ENCODE results near the gene ARHGAP15.
"Not testable (repeated sequence)": the region's sequence is repeated elsewhere in the genome, so short reads cannot be mapped to it uniquely, and the experiment has no call there.

ARHGAP15 gene

DNA sequence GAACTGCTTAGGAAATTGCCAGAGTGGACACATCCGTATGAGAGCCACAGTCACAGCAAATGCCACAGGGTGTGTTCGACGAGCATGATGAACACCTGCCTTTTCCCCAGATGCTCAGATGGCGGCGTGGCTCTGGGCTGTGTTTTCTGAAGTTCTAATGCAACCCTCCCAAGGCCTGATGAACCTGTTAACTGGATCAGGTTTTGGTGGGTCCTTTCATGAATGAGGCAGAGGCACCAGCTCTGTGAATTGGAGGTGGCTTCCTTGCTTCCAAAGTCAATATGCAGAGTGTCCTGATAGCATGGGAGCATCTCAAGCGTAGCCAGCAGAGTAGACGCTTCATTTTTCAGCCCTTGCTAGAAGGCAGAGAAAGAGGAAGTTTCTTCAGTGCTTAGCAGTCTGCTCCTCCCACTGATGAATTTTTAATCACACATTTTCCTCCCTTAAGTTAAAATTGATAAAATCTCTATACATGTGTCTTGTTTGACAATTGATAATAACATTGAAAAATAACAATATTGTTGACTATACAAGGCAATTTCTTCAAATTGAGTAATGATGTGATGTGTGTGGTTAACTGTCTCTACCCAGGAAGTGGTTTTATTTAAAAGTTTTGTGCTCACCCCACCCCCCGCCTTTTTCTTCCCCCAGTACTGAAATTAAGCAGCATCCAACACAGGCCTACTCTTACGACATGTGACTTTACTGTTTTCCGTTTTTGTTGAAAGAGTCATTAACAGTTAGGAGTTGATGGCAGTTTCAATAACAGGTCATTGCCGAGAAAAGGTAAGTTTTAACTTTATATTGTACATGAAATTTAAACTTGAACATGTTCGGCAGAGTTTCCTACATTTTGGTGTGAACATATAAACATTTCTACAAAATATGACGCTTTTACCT, at the start of gene ARHGAP15:
Gene ARHGAP15, plus strand, starts transcription at position 739 of the 900 bp plus-strand sequence.
- peak; percentile 45 to 53 for DNase-seq (ENCODE audit: low read depth in 1 of 2, low spot score in 1 of 2)

- DNase-seq (ENCODE audit: low read depth in 1 of 2, low spot score in 1 of 2) = no peak
These were observed 47.6 kb upstream of the ARHGAP15 start for GRCh38 chr2:143081616-143082015.

DNA sequence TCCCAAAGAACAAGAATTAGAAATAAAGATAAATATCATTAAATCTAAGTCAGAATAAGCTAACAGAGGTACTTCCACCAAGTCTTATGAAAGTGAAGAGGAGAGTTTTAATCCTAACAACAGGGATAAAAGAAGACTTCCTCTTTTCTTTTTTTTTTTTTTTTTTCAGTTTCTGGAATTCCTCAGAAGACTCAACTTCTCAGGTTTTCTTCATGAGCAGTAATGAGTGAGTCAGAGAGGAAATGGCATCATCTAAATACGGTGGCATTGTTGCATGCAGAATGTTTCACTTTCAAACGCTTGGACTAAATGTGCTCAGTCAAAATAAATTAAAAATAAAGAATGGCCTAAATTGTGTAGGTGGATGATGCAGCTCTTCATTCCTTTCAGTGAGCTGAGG, 45.6 kb upstream of the ARHGAP15 start:
- DNase-seq (ENCODE audit: low read depth in 1 of 2, low spot score in 1 of 2) = no peak

GRCh38 chr2:143084462-143084861, 44.8 kb upstream of the ARHGAP15 start:
- no peak for DNase-seq (ENCODE audit: low read depth in 1 of 2, low spot score in 1 of 2)

DNA sequence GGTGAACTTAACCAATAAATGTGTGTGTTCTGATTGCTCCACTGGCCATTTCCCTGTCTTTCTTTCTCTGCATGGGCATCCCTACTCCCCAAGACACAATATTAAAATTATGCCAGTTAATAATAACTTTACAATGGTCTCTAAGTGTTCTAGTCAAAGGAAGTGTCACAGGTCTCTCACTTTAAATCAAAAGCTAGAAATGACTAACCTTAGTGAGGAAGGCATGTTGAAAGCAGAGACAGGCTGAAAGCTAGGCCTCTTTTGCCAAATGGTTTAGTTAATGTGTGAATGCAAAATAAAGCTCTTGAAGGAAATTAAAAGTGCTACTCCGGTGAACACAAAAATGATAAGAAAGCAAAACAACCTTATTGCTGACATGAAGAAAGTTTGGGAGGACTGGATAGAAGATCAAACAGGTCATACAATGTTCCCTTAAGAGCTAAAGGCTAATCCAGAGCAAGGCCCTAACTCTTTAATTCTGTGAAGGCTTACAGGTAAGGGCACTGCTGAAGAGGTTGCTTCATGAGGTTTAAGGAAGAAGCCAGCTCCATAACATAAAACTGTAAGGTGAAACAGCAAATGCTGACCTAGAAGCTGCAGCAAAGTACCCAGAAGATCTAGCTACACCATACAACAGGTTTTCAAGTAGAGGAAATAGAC, 44.0 kb upstream of the ARHGAP15 start:
- DNase-seq (ENCODE audit: low read depth in 1 of 2, low spot score in 1 of 2) = no peak

GRCh38 chr2:143087033-143087432, 42.2 kb upstream of the ARHGAP15 start:
- no peak for DNase-seq (ENCODE audit: low read depth in 1 of 2, low spot score in 1 of 2)

GRCh38 chr2:143088388-143088787, 40.8 kb upstream of the ARHGAP15 start:
- no peak for DNase-seq (ENCODE audit: low read depth in 1 of 2, low spot score in 1 of 2)

DNA sequence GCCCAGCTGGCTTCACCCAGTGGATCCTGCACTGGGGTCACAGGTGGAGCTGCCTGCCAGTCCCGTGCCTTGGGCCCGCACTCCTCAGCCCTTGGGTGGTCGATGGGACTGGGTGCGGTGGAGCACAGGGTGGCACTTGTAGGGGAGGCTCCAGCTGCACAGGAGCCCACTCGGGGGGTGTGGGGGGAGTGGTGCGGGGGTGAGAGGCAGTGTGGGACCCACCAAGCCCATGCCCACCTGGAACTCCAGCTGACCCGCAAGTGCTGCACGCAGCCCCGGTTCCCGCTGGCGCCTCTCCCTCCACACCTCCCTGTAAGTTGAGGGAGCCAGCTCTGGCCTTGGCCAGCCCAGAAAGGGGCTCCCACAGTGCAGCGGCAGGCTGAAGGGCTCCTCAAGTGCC, 39.7 kb upstream of the ARHGAP15 start:
- DNase-seq (ENCODE audit: low read depth in 1 of 2, low spot score in 1 of 2) = not testable (repeated sequence)

DNA sequence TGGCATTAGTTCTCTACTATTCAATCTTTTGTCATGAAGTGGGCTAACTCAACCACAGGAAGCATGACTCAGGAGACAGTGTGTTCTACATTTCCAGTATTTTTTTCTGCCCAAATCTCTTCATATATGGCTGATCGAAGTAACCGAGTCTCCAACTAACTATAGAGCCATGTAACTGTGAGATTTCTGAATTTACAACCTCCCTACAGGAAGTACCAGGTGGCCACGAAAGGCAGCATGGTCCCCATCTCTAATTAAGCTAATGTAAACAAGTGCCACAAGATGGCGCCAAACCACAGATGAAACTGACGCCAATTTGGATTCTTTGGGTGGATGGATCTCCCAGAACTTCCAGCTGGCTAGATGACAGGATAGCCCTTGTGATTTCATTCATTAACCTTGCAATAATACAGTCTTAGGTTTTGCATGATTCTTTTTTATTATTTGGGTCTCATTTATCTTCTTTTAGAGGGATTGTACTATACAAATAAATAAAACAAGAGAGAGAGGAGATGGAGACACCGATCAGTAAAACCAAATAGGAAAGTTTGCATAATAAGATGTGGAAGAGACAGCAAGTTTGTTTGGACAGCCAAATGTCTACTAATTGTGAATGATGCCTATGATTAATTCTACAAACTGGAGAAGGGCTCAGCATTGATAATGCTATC, 18.3 kb upstream of the ARHGAP15 start:
- DNase-seq (ENCODE audit: low read depth in 1 of 2, low spot score in 1 of 2) = peak; percentile 28 to 37

DNA sequence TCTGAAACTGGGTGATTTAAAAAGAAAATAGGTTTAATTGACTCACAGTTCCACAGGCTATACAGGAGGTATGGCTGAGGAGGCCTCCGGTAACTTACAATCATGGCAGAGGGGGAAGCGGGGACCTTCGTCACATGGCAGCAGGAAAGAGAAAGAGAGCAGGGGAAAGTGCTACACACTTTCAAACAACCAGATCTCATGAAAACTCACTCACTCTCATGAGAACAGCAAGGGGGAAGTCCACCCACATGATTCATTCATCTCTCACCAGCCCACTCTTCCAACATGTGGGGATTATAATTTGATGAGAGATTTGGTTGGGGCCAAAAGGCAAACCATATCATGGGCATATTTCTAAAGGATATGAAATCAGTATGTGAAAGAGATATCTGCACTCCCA, 12.0 kb upstream of the ARHGAP15 start:
- no peak for DNase-seq (ENCODE audit: low read depth in 1 of 2, low spot score in 1 of 2)

DNA sequence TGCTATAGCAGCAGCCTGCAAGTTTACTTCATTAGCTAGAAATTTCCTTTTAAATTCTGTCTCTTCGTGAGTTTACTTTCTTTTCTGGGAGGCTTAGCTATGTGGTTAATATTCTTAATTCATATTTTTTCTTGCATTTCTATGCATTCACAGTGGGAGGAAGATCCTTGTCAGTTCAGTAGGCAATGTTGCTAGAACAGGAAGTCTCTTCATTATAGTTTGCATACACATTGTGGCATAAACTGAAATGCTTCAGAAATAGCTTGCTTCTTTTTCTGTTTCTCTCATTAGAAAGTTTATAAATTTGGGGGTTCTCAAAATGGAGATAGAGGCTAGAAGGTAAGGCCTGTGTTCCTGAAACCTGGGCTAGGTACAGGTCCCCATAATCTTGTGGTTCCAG, 8.1 kb upstream of the ARHGAP15 start:
- DNase-seq (ENCODE audit: low read depth in 1 of 2, low spot score in 1 of 2) = no peak

- DNase-seq (ENCODE audit: low read depth in 1 of 2, low spot score in 1 of 2) = no peak
These were observed 7.3 kb upstream of the ARHGAP15 start for GRCh38 chr2:143121957-143122356.

- no peak for DNase-seq (ENCODE audit: low read depth in 1 of 2, low spot score in 1 of 2)
These were observed 5.3 kb upstream of the ARHGAP15 start for GRCh38 chr2:143123911-143124310.

DNA sequence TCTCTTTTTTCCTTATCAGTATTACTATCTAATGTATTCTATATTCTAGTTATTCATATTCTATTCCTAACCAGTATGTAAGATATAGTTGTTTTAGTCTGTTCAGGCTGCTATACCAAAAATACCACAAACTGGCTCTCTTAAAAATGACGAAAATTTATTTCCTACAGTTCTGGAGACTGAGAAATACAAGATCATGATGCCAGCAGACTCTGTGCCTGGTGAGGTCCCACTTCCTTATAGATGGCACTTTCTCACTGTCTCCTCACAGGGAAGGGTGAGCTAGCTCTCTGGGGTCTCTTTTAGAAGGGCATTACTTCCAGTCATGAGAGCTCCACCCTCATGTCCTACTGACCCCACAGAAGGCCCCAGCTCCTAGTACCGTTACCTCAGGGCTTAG, 4.8 kb upstream of the ARHGAP15 start:
- no peak for DNase-seq (ENCODE audit: low read depth in 1 of 2, low spot score in 1 of 2)

- no peak for DNase-seq (ENCODE audit: low read depth in 1 of 2, low spot score in 1 of 2)
These were observed 3.5 kb upstream of the ARHGAP15 start for GRCh38 chr2:143125717-143126116.

GRCh38 chr2:143132355-143132754, 3.1 kb downstream of the ARHGAP15 start:
- DNase-seq (ENCODE audit: low read depth in 1 of 2, low spot score in 1 of 2) = no peak

DNA sequence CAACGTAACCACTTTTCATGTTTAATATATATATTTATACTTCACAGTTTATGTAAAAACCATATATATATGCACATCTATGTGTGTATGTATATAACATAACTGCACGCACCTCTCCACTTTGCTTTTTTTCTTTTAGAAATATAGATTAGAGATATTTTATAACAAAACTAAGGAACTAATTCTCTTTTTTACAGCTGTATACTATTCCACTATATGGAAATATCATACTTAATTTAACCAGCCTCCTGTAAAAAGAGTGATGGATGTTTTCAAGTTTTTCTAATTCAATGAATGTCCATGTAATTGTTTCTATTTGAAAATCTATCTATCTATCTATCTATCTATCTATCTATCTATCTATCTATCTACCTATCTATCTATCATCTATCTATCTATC, 4.6 kb downstream of the ARHGAP15 start:
- DNase-seq (ENCODE audit: low read depth in 1 of 2, low spot score in 1 of 2) = no peak

DNA sequence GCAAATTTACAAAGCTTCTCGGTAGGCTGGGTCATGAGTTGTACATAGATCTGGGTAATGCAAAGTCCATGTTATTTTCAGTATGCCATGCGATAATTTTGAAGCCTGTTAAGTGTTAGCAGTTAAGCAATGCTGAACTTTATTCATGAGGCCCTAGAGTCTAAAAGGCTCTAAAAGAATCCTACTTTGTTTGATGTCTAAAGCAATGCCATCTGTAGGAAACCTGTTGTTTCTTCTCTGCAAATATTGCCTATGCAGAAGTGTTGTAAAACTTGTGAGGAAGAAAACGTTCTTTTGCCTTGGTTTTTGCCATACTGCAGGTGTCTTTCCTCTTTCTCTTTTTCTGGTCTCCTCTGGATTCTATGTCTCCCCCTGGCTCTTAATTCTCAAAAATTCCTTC, 9.1 kb downstream of the ARHGAP15 start:
- DNase-seq (ENCODE audit: low read depth in 1 of 2, low spot score in 1 of 2) = no peak

- no peak for DNase-seq (ENCODE audit: low read depth in 1 of 2, low spot score in 1 of 2)
These were observed 10.7 kb downstream of the ARHGAP15 start for GRCh38 chr2:143139835-143140393.

- no peak for DNase-seq (ENCODE audit: low read depth in 1 of 2, low spot score in 1 of 2)
These were observed 11.8 kb downstream of the ARHGAP15 start for GRCh38 chr2:143140864-143141661.

GRCh38 chr2:143142598-143142997, 13.4 kb downstream of the ARHGAP15 start:
- no peak for DNase-seq (ENCODE audit: low read depth in 1 of 2, low spot score in 1 of 2)

Data from activated T-helper 1 cell treated with anti-CD3 and anti-CD28 coated beads, Interleukin-2, amount 50 U/mL, for 16 hours (primary cell).